ENCODE results near the gene NPC1L1. TPM values are rescaled to one million over a fixed set of nuclear protein-coding genes. Genes with fewer than 3 reads are reported as not detected.

NPC1L1 gene
- total and polyA plus RNA-seq, 2 of the 4 experiments (the other 2 are of a cell fraction): 0.07 TPM; not detected in 1

- no peak for TF ChIP-seq MAZ (IDR thresholded peaks at IDR 0.05; ENCODE audit: borderline replicate concordance, low read depth, low read length)
Measured at GRCh38 chr7:44531421-44532380, 9.4 kb downstream of the NPC1L1 start (continued).

- Histone ChIP-seq H2AFZ (replicated peaks; ENCODE audit: low read length, poor library complexity) (peak overlapping the region; percentile 41), H4K8ac (ENCODE audit: low read depth in 2 of 2, low read length in 2 of 2) (no peak overlapping the region), H3K27me3 (ENCODE audit: control insufficient read depth, insufficient read depth, low read length) (no peaks in the 10 kb centered on the region), H4K20me1 (ENCODE audit: insufficient read depth, low read length) (no peaks in the 10 kb centered on the region), H2BK15ac (ENCODE audit: low read depth, low read length) (no peak overlapping the region), H3K18ac (ENCODE audit: low read depth, low read length) (no peak overlapping the region), H3K9ac (ENCODE audit: low read depth, low read length) (no peak overlapping the region), H2AK5ac (ENCODE audit: low read depth, low read length) (no peak overlapping the region; the same call in 1 of the 2 replicates), H2BK20ac (ENCODE audit: low read depth, low read length) (no peak overlapping the region), H4K5ac (ENCODE audit: low read depth, low read length) (no peak overlapping the region), H3K4ac (ENCODE audit: low read depth, low read length) (no peak overlapping the region), H2BK120ac (ENCODE audit: low read depth, low read length) (no peak overlapping the region), H3K36me3 (ENCODE audit: control insufficient read depth, insufficient read depth, low read length) (no peaks in the 10 kb centered on the region), H3K27ac (ENCODE audit: insufficient read depth, low read length) (no peak overlapping the region), H3K23ac (ENCODE audit: low read depth, low read length) (no peak overlapping the region), H2AK9ac (replicated peaks; ENCODE audit: low read depth, low read length, poor library complexity) (no peak overlapping the region), H3K9me3 (ENCODE audit: control insufficient read depth, insufficient read depth, low read length) (peaks cover 5% of the 10 kb centered on the region), H4K91ac (ENCODE audit: insufficient read depth, low read depth, low read length) (no peak overlapping the region), H3K4me2 (ENCODE audit: low read depth, low read length) (no peak overlapping the region), H3K4me1 (ENCODE audit: control insufficient read depth, insufficient read depth, low read length) (peaks cover 16% of the 10 kb centered on the region), H2BK5ac (ENCODE audit: low read depth, low read length, poor library complexity, severe bottlenecking) (no peak overlapping the region), H3K4me3 (ENCODE audit: insufficient read depth, low read depth, low read length) (no peak overlapping the region), H3K9me1 (ENCODE audit: insufficient read depth, low read length) (peaks cover 16% of the 10 kb centered on the region), H3K79me1 (ENCODE audit: low read depth in 1 of 2, low read length in 2 of 2) (no peaks in the 10 kb centered on the region), H3K14ac (replicated peaks; ENCODE audit: low read depth, low read length) (no peak overlapping the region), H3K56ac (ENCODE audit: extremely low read depth, insufficient read depth, low read length) (no peak overlapping the region)
- WGBS, 2 experiments (ENCODE audit: extremely low coverage in 2 of 2, insufficient read length in 1 of 2): 55% methylated on average over 7 of the region's 10 CpGs; no CpG with 5 or more reads in 1 of the 2 experiments
- CTCF ChIA-PET: no interaction called here
- intact Hi-C loops (cut with micrococcal nuclease) (no loop called here), dilution Hi-C loops (cut with HindIII; ENCODE audit: low sequenced_read_pairs, unreplicated experiment) (no loop called here), in situ Hi-C loops (cut with MboI; ENCODE audit: low sequenced_read_pairs) (no loop called here)
- ATAC-seq (ENCODE audit: low read depth) (no peak), DNase-seq (no peak)
- TF ChIP-seq MAZ (IDR thresholded peaks at IDR 0.05; ENCODE audit: borderline replicate concordance, low read depth, low read length) (no peak), MXI1 (IDR thresholded peaks at IDR 0.05; ENCODE audit: borderline replicate concordance, low read depth, low read length) (no peak)
- POLR2A ChIA-PET (ENCODE audit: unreplicated experiment): no interaction called here
- no TSS peak for BruUV-seq (replicated peaks)
Measured at GRCh38 chr7:44530990-44531389, 10.1 kb downstream of the NPC1L1 start.
